ENCODE results near the gene PDCL2. TPM values are rescaled to one million over a fixed set of nuclear protein-coding genes. Genes with fewer than 3 reads are reported as not detected.

PDCL2 gene
- total RNA-seq, 1 experiment from 2014 or later, result not detected

DNA sequence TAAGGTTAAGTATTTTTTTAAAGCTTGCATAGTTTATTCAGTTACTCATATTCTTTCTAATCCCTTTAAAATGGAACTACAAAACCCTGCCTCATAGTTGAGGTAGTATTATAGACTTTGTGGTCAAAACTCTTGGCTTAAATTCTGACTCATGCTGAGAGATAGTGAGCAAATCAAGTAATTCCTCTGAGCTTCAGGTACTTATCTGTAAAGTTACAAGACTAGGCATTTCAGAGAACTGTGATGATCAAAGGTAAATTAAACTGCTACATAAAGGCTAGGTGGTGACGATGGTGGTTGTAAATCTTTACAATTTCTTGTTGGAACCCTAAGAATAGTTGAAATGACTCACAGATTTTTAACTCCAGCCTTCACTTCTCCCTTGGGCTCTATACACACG is 42.2 kb downstream of the PDCL2 start:
- peak overlapping the region; percentile 38 for H3K4me2 ChIP-seq
- 0 out of 2 replicates have a peak overlapping the region, but pooled peaks have one; percentile 3 for H3K4me3 ChIP-seq
- no peak for TF ChIP-seq EZH2 (IDR thresholded peaks at IDR 0.05; ENCODE audit: low read depth)
- TF ChIP-seq, protein P1, sequence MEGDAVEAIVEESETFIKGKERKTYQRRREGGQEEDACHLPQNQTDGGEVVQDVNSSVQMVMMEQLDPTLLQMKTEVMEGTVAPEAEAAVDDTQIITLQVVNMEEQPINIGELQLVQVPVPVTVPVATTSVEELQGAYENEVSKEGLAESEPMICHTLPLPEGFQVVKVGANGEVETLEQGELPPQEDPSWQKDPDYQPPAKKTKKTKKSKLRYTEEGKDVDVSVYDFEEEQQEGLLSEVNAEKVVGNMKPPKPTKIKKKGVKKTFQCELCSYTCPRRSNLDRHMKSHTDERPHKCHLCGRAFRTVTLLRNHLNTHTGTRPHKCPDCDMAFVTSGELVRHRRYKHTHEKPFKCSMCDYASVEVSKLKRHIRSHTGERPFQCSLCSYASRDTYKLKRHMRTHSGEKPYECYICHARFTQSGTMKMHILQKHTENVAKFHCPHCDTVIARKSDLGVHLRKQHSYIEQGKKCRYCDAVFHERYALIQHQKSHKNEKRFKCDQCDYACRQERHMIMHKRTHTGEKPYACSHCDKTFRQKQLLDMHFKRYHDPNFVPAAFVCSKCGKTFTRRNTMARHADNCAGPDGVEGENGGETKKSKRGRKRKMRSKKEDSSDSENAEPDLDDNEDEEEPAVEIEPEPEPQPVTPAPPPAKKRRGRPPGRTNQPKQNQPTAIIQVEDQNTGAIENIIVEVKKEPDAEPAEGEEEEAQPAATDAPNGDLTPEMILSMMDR (conservative IDR thresholded peaks at IDR 0.05), result no peak
- H3K27me3 ChIP-seq (ENCODE audit: insufficient read depth, low read depth), result no peaks in the 10 kb centered on the region
- H3K36me3 ChIP-seq (ENCODE audit: low read depth), result no peaks in the 10 kb centered on the region
- peak in 1 of 2 experiments; percentile 92 for DNase-seq
- H3K79me2 ChIP-seq (ENCODE audit: low read depth), result 0 out of 2 replicates have a peak, but pooled peaks cover 6% of the 10 kb centered on the region
- H3K9me3 ChIP-seq (ENCODE audit: insufficient read depth, low read depth), result no peaks in the 10 kb centered on the region; the same call in 1 of the 2 replicates
- H3K9me2 ChIP-seq (ENCODE audit: insufficient read depth), result no peaks in the 10 kb centered on the region
- POLR2A ChIA-PET (ENCODE audit: unreplicated experiment), result interaction anchor here (0.6 to 0.7 kb wide), 3 partner anchors 88 to 184 kb away, joined by 3 to 19 read pairs (median 10); no protein-coding TSS in a partner anchor
- H2AFZ ChIP-seq, result no peak overlapping the region
- CTCF ChIA-PET, result interaction anchor here (0.6 kb wide), 1 partner anchor 56 kb away, joined by 3 read pairs; no protein-coding TSS in a partner anchor
- intact Hi-C loops (cut with micrococcal nuclease; ENCODE audit: unreplicated experiment), result loop anchor here (5.0 to 10.0 kb wide), 3 partner anchors 87 to 205 kb away; partner anchors contain the start of genes NMU and SRD5A3
- BruUV-seq (replicated peaks), result no TSS peak
- peaks cover 37% of the 10 kb centered on the region for H3F3A ChIP-seq (ENCODE audit: insufficient read depth, low read depth)
- H3K4me1 ChIP-seq (replicated peaks; ENCODE audit: insufficient read depth), result peaks cover 26% of the 10 kb centered on the region
- H4K20me1 ChIP-seq (ENCODE audit: insufficient read depth), result no peaks in the 10 kb centered on the region
- H3K27ac ChIP-seq, result peak overlapping the region; percentile 68

GRCh38 chr4:55547918-55548317 is 44.1 kb downstream of the PDCL2 start:
- Histone ChIP-seq H3F3A (ENCODE audit: insufficient read depth, low read depth) (peaks cover 37% of the 10 kb centered on the region), H3K9me3 (ENCODE audit: insufficient read depth, low read depth) (no peaks in the 10 kb centered on the region; the same call in 1 of the 2 replicates), H3K79me2 (ENCODE audit: low read depth) (peaks cover 24% of the 10 kb centered on the region), H3K9me2 (ENCODE audit: insufficient read depth) (no peaks in the 10 kb centered on the region), H2AFZ (peak overlapping the region; percentile 90), H3K4me1 (replicated peaks; ENCODE audit: insufficient read depth) (peaks cover 41% of the 10 kb centered on the region), H3K36me3 (ENCODE audit: low read depth) (no peaks in the 10 kb centered on the region), H3K27me3 (ENCODE audit: insufficient read depth, low read depth) (no peaks in the 10 kb centered on the region), H3K27ac (peak overlapping the region; percentile 80), H3K4me2 (peak overlapping the region; percentile 86), H3K4me3 (peak overlapping the region; percentile 58), H4K20me1 (ENCODE audit: insufficient read depth) (no peaks in the 10 kb centered on the region; the same call in 1 of the 2 replicates)
- BruUV-seq (replicated peaks), result no TSS peak
- ChIA-PET CTCF (no interaction called here), POLR2A (ENCODE audit: unreplicated experiment) (no interaction called here)
- intact Hi-C loops (cut with micrococcal nuclease; ENCODE audit: unreplicated experiment), result loop anchor here (2.0 to 10.0 kb wide), 5 partner anchors 89 to 305 kb away; partner anchors contain the start of genes EXOC1, NMU and SRD5A3
- no peak for TF ChIP-seq EZH2 (IDR thresholded peaks at IDR 0.05; ENCODE audit: low read depth)
- TF ChIP-seq, protein P1 (conservative IDR thresholded peaks at IDR 0.05), result no peak
- no peak for DNase-seq

DNA sequence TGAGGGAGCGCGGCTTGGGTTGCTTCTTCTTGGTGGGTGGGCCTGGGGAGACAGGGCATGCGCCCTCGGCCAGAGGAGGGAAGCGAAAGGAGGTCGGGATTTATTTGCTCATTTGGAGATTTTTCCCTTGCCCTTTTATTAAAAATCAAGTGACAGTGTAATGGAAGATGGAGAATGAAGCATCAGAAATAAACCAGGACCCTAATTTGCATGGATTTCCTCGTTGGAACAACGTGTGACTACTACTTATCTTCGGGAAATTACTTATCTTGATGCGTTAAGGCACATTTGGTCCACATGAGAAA is 44.6 kb downstream of the PDCL2 start:
- H3K9me2 ChIP-seq (ENCODE audit: insufficient read depth), result no peaks in the 10 kb centered on the region
- peaks cover 37% of the 10 kb centered on the region for H3F3A ChIP-seq (ENCODE audit: insufficient read depth, low read depth)
- H3K79me2 ChIP-seq (ENCODE audit: low read depth), result peaks cover 29% of the 10 kb centered on the region
- H3K9me3 ChIP-seq (ENCODE audit: insufficient read depth, low read depth), result no peaks in the 10 kb centered on the region; the same call in 1 of the 2 replicates
- no peak for DNase-seq
- TF ChIP-seq EZH2 (IDR thresholded peaks at IDR 0.05; ENCODE audit: low read depth), result no peak
- TF ChIP-seq, protein P1 (conservative IDR thresholded peaks at IDR 0.05), result no peak
- H3K27me3 ChIP-seq (ENCODE audit: insufficient read depth, low read depth), result no peaks in the 10 kb centered on the region
- peak overlapping the region; percentile 90 for H2AFZ ChIP-seq
- POLR2A ChIA-PET (ENCODE audit: unreplicated experiment), result no interaction called here
- H3K4me2 ChIP-seq, result peak overlapping the region; percentile 86
- intact Hi-C loops (cut with micrococcal nuclease; ENCODE audit: unreplicated experiment), result loop anchor here (2.0 to 10.0 kb wide), 5 partner anchors 90 to 305 kb away; partner anchors contain the start of genes EXOC1, NMU and SRD5A3
- peak overlapping the region; percentile 58 for H3K4me3 ChIP-seq
- CTCF ChIA-PET, result interaction anchor here (0.6 kb wide), 1 partner anchor 295 kb away, joined by 3 read pairs; no protein-coding TSS in a partner anchor
- H4K20me1 ChIP-seq (ENCODE audit: insufficient read depth), result no peaks in the 10 kb centered on the region; the same call in 1 of the 2 replicates
- H3K27ac ChIP-seq, result peak overlapping the region; percentile 80
- TSS peak; percentile 77 for BruUV-seq (replicated peaks)
- no peaks in the 10 kb centered on the region for H3K36me3 ChIP-seq (ENCODE audit: low read depth)
- H3K4me1 ChIP-seq (replicated peaks; ENCODE audit: insufficient read depth), result peaks cover 41% of the 10 kb centered on the region

Data from PC-9 (cell line).